SU-DHL-6 (cell line): ENCODE measurements around the gene ZC3HAV1.

Experiments
- H2AFZ ChIP-seq: fragments of 200-600 bp; sonication (generic); 2 replicates; pipeline ENCODE4 v1.6.1; 2014; ENCODE audit warnings: low read depth, mild to moderate bottlenecking, moderate library complexity, mixed read lengths, antibody characterized with exemption, low read length; ENCODE audit not compliant: severe bottlenecking
- H3F3A ChIP-seq: fragments of 200-600 bp; shearing (Covaris generic); 2 replicates; pipeline ENCODE4 v1.6.0; 2016; ENCODE audit warnings: antibody characterized with exemption, mild to moderate bottlenecking; ENCODE audit not compliant: insufficient read depth
- H3K27ac ChIP-seq: fragments of 200-600 bp; sonication (generic); 2 replicates; pipeline ENCODE4 v1.5.1; 2016; ENCODE audit warnings: low read depth, mild to moderate bottlenecking, low read length, moderate library complexity, mixed read lengths
- H3K27me3 ChIP-seq: fragments of 200-600 bp; sonication (generic), shearing (Covaris generic); 2 replicates; pipeline ENCODE4 v1.6.0; 2014; ENCODE audit warnings: mild to moderate bottlenecking, low read length
- H3K36me3 ChIP-seq: fragments of 200-600 bp; sonication (generic); 2 replicates; pipeline ENCODE4 v1.6.1; 2014; ENCODE audit warnings: mild to moderate bottlenecking, low read length, mixed read lengths
- H3K4me2 ChIP-seq: fragments of 300-600, 200-600 bp; shearing (Covaris generic), sonication (generic); 2 replicates; pipeline ENCODE4 v1.6.0; 2014; ENCODE audit warnings: low read length, low read depth, mild to moderate bottlenecking; ENCODE audit not compliant: poor library complexity, severe bottlenecking
- H3K4me3 ChIP-seq: fragments of 200-600 bp; sonication (generic); 2 replicates; pipeline ENCODE4 v1.5.1; 2014; ENCODE audit warnings: antibody characterized with exemption, low read length, mild to moderate bottlenecking, mixed read lengths; ENCODE audit not compliant: insufficient read depth, poor library complexity, severe bottlenecking
- H3K79me2 ChIP-seq: fragments of 200-600 bp; sonication (generic); 2 replicates; pipeline ENCODE4 v1.6.1; 2014; ENCODE audit warnings: mild to moderate bottlenecking, low read length, moderate library complexity; ENCODE audit not compliant: insufficient read depth
- H3K9ac ChIP-seq: fragments of 200-600 bp; sonication (generic); 2 replicates; pipeline ENCODE4 v1.7.0; 2014; ENCODE audit warnings: mild to moderate bottlenecking, low read length
- H3K9me2 ChIP-seq: fragments of 200-600 bp; sonication (generic); replicated peaks from 2 replicates; pipeline ENCODE4 v1.6.1; 2014; ENCODE audit warnings: low read length; ENCODE audit not compliant: insufficient read depth
- H3K9me3 ChIP-seq: fragments of 200-600 bp; sonication (generic); 2 replicates; pipeline ENCODE4 v1.6.1; 2014; ENCODE audit warnings: low read length, mixed read lengths; ENCODE audit not compliant: insufficient read depth
- H4K20me1 ChIP-seq: fragments of 200-600 bp; sonication (generic); 2 replicates; pipeline ENCODE4 v1.6.1; 2014; ENCODE audit warnings: low read depth, mild to moderate bottlenecking, antibody characterized with exemption, low read length, moderate library complexity, mixed read lengths
- CTCF ChIP-seq: fragments of 200-600 bp; sonication (generic); IDR thresholded peaks from one replicate; pipeline ENCODE4 v1.5.1; 2017; ENCODE audit warnings: antibody characterized with exemption, mild to moderate bottlenecking, low read length, moderate library complexity; ENCODE audit not compliant: insufficient read depth, poor library complexity, severe bottlenecking
- EZH2phosphoT487 ChIP-seq: fragments of 200-600 bp; sonication (generic), shearing (Covaris generic); conservative IDR thresholded peaks from 2 replicates; pipeline ENCODE4 v1.6.1; 2018; ENCODE audit warnings: mild to moderate bottlenecking, antibody characterized with exemption, low read length, moderate library complexity, mixed read lengths

ZC3HAV1 gene

GRCh38 chr7:139139150-139139549 lies 29.6 kb upstream of the ZC3HAV1 start:
- Histone ChIP-seq H3K27me3 (no peaks in the 10 kb centered on the region), H2AFZ (no peak overlapping the region), H3K36me3 (no peaks in the 10 kb centered on the region), H4K20me1 (no peaks in the 10 kb centered on the region), H3K9ac (no peak overlapping the region), H3K9me3 (no peaks in the 10 kb centered on the region), H3K9me2 (no peaks in the 10 kb centered on the region), H3K79me2 (no peaks in the 10 kb centered on the region), H3K4me2 (no peak overlapping the region), H3K27ac (no peak overlapping the region), H3F3A (0 out of 2 replicates have a peak, but pooled peaks cover 3% of the 10 kb centered on the region), H3K4me3 (no peak overlapping the region)
- TF ChIP-seq CTCF (no peak), EZH2phosphoT487 (no peak)

GRCh38 chr7:139133335-139134139 lies 24.0 kb upstream of the ZC3HAV1 start:
- peak overlapping the region; percentile 78 for H3K4me2 ChIP-seq
- no peaks in the 10 kb centered on the region for H3K27me3 ChIP-seq
- H3K4me3 ChIP-seq = peak overlapping the region; percentile 50
- H3K36me3 ChIP-seq = no peaks in the 10 kb centered on the region
- peak overlapping the region; percentile 92 for H2AFZ ChIP-seq
- H3K9ac ChIP-seq = peak overlapping the region; percentile 46
- TF ChIP-seq CTCF = no peak
- TF ChIP-seq EZH2phosphoT487 = no peak
- no peak overlapping the region for H3K27ac ChIP-seq
- H3K79me2 ChIP-seq = no peaks in the 10 kb centered on the region
- no peaks in the 10 kb centered on the region for H4K20me1 ChIP-seq
- no peaks in the 10 kb centered on the region for H3K9me3 ChIP-seq
- no peaks in the 10 kb centered on the region for H3K9me2 ChIP-seq
- H3F3A ChIP-seq = 0 out of 2 replicates have a peak, but pooled peaks cover 3% of the 10 kb centered on the region

- Histone ChIP-seq H2AFZ (peak overlapping the region; percentile 92), H3K9me2 (no peaks in the 10 kb centered on the region), H3K4me2 (peak overlapping the region; percentile 78), H3K27ac (no peak overlapping the region), H3K79me2 (no peaks in the 10 kb centered on the region), H3F3A (no peaks in the 10 kb centered on the region), H3K9me3 (no peaks in the 10 kb centered on the region), H3K4me3 (peak overlapping the region; percentile 50), H3K27me3 (no peaks in the 10 kb centered on the region), H3K36me3 (no peaks in the 10 kb centered on the region), H3K9ac (0 out of 2 replicates have a peak overlapping the region, but pooled peaks have one; percentile 46), H4K20me1 (no peaks in the 10 kb centered on the region)
- TF ChIP-seq EZH2phosphoT487 (no peak), CTCF (no peak)
Measured at GRCh38 chr7:139132887-139133286, 23.4 kb upstream of the ZC3HAV1 start.
